ENCODE data around the gene MECP2.
"Not testable (repeated sequence)": the region's sequence is repeated elsewhere in the genome, so short reads cannot be mapped to it uniquely, and the experiment has no call there.

MECP2 gene

DNA sequence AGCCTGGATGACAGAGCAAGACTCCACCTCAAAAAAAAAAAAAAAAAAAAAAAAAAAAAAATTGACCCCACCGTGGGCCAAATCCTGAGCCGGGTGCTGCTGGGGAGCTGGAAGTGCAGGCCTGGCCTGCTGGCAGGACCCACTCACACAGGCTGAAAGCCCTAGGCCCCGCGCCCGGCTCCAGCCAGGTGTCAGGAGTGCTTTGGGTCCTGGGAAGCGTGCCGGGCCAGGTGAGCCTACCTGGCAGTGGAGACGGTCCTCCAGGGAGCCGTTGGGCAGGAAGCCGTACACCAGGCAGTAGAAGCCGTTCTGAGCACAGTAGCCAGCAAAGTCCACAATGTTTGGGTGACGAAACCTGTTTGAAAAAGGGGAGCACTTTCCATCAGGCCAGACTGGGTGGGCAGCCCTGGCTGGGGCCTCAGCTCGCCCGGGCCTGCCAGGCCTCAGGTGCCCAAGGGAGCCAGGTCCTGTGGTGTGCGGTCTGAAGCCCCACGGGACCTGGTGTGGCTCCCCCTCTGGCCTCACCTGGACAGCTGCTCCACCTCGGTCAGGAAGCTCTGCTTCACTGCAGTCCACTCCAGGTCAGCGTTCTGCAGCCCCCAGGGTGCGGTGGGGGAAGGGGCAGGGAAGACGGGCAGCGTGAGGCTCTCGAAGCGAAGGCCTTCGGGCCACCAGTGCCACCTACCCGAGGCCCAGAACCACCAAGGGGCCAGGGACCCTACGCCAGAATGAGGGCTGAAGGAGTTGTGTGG is 79.6 kb downstream of the MECP2 start:
- no peak for DNase-seq (ENCODE audit: low read depth)

DNA sequence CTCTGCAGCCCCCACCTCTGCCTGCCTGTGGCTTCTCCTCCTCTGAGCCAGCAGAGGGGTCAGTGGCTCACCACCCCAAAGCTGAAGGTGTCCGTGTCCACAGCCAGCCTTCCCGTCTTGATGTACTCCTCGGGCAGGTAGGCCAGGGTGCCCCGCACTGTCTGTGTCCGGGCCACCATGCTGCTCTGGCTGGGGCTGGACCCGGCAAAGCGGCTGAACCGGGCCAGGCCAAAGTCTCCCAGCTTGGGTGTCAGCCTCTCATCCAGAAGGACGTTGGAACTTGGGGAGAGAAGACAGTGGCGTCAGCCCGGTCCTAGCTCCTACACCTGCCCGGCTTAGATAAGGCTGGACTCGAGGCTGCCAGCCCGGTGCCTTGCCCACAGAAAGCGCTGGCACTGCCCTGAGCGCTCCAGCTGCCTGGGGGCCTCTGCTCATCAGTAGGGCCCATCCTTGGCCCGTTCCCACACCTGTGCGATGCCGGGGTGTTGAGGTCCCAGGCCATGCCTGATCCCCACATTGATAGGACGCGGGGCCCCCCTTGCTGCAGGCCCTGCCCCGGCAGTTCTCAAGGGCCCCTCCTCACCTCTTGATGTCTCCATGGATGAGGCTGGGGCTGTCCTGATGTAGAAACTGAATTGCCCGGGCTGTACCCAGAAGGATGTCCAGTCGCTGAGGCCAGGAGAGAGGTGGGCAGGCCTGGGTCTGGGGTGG is 81.0 kb downstream of the MECP2 start:
- DNase-seq (ENCODE audit: low read depth): no peak

- DNase-seq (ENCODE audit: low read depth): no peak
These were observed 81.8 kb downstream of the MECP2 start for GRCh38 chrX:154015581-154016264.

GRCh38 chrX:154014429-154015380 is 82.8 kb downstream of the MECP2 start:
- DNase-seq (ENCODE audit: low read depth): no peak

DNA sequence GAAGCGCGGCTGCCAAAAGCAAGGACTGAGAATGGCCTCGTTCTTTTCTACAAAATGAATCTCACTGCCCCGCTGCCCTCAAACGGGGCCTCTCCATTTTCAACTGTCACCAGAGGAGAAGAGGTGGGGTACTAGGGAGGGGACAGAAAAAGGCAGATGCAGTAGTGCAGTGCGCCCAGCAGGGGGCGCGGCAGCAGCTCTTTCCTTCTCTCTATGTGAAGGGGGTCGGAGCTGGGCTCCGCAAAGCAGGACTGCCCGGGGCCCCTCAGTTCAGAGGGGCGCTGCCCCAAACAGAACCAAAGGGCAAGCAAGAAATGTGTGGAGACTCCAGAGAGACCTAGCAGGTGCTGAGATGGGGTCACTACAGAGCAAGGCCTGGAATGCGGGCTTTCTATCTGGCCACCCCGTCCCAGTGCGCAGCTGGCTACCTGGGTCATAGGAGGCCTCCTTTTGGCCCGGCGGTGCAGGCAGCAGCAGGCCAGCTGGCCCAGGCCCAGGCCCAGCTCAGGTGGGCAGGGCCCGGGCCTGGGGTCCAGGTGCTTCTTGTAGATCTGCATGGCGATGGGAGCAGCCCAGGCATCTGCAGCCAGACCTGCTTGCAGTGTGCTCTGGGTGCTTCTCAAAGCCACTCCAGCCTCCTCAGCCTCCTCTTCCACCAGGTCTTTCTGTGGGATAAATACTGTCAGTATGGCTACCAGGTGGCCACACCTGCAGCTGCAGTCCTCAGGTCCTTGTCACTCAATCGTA is 83.7 kb downstream of the MECP2 start:
- peak; percentile 41 for DNase-seq (ENCODE audit: low read depth)

- no peak for DNase-seq (ENCODE audit: low read depth)
These were observed 84.5 kb downstream of the MECP2 start for GRCh38 chrX:154013001-154013421.

DNA sequence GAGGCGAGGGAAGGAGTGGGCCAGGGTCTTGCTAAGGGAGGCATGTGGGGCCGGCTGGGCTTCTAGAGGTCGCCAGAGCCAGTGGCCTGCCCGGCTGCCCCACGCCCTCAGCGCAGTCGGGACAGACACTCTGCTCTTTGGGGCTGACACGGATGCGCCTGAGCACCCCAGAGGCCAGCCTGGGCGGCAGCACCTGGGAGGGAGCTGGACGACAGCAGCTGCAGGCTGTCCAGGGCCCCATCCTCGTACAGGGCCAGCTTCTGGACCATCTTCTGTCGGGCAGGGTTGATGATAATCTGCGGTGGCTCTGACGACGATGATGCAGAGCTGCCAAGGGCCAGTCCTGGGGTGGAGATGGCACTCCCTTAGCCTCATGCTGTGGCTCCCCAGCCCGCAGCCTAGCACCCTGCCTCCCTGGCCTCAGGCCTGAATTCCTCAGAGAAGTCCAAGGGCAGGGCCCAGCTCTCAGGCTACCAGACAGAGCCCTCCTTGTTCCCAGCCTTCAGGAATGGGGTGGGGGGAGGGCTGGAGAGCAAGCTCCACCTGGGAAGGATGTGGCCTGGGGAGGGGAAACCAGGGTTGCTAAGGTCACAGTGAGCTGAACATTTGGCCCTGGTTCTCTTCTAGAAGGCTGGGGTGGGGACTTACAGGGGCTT is 85.1 kb downstream of the MECP2 start:
- DNase-seq (ENCODE audit: low read depth): no peak

GRCh38 chrX:154011376-154012335 is 85.9 kb downstream of the MECP2 start:
- no peak for DNase-seq (ENCODE audit: low read depth)

GRCh38 chrX:154010330-154011087 is 87.0 kb downstream of the MECP2 start:
- DNase-seq (ENCODE audit: low read depth): no peak

DNA sequence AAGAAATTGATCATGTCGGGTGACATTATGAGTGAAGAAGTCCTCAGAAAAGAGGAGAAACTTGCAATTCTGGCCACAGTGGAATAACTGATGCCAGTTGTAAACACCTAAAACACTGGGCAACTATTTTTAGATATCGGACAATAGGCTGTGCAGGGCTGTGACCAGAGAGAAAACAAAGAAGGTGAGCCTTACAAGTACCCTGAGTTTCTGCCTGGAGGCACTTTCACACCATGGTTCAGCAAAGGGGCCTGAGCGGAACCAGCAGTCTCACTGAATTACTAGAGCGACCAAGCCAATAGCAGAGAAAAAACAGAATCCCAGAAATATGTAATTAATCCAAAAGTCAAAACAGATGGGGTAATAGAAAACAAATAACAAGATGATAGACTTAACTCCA is 89.0 kb downstream of the MECP2 start:
- DNase-seq (ENCODE audit: low read depth): no peak

DNA sequence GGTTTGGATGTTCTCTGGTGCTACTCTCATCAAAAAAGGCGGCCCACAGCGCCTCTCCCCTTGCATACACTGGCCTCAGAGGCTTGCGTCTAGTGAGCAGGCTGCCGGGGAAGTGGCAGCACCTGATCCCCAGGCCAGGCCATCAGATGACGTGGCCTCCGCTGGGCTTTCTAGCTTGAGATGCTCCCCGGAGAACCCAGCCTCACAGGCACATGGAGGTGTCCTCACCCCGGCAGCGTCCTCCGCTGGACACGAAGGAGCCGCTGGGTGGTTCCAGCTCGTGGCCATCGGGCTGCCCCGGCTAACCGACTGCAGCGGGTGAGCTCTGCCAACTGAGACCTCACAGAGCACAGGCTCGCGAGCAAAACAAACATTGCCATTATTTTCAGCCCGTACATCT is 90.6 kb downstream of the MECP2 start:
- no peak for DNase-seq (ENCODE audit: low read depth)

DNA sequence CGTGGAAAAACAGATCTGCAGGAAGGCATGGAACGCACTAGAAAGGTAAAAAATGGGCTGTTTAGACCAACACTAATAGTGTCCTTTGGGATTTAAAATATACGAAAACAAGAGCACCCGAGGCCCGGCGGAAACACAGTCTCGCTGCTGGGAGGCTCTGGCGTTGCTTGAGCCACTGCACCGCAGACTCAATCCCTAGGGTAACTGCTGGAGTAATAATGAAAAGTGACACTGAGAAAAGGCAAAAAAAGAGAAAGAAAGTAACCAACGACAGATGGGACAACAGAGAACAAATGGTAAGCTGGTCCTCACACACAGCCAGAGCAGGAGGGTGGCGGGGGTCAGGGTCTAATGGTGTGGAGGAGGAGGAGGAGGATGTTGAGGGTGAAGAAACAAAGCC is 93.2 kb downstream of the MECP2 start:
- no peak for DNase-seq (ENCODE audit: low read depth)

GRCh38 chrX:154002215-154002719 is 95.2 kb downstream of the MECP2 start:
- DNase-seq (ENCODE audit: low read depth): peak; percentile 83

DNA sequence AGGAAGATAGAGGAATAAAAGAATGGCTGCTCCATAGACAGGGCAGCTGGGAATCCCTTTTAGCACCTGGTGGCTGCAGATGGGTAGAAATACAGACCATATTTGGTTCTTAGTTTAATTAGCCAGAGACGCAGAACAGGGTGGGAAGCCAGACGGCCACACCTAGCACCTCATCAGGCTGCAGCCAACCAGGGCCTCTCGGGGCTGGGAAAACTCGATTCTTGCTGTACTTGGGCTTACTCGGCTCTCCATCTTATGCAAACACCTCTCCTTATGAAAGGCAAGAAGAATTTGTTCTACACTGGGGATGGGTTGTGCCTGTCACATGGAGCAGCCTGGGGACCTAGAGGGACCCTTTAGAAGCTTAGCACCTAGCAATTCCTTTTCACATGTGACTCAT is 97.5 kb downstream of the MECP2 start:
- DNase-seq (ENCODE audit: low read depth): no peak

- DNase-seq (ENCODE audit: low read depth): no peak
These were observed 98.0 kb downstream of the MECP2 start for GRCh38 chrX:153999359-154000037.

- no peak for DNase-seq (ENCODE audit: low read depth)
These were observed 102.0 kb downstream of the MECP2 start for GRCh38 chrX:153995504-153995903.

GRCh38 chrX:153994398-153994797 is 103.1 kb downstream of the MECP2 start:
- DNase-seq (ENCODE audit: low read depth): not testable (repeated sequence)

DNA sequence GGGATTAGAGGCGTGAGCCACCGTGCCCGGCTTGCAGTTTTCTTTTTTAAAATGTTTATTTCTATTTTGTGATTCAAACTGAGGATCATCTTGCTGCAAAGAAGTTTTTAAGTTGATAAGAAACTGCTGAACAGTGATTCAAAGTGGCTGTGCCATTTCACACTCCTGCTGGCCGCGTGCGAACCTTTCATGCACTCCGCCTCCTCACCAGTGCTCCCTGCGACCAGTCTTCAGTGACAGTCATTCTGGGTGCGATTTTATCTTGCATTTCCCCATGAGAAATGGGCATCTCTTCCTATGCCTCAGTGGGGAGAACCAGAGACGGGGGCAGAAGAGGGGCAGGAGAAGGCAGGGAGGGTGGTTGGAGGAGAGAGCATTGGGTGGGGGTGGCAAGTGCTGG is 103.5 kb downstream of the MECP2 start:
- no peak for DNase-seq (ENCODE audit: low read depth)
